ENCODE measurements around the gene PROC. TPM values are rescaled to one million over a fixed set of nuclear protein-coding genes. Genes with fewer than 3 reads are reported as not detected.
"Not testable (repeated sequence)": the region's sequence is repeated elsewhere in the genome, so short reads cannot be mapped to it uniquely, and the experiment has no call there.

Gene PROC
- polyA plus RNA-seq, 3 donors: 1.8 to 5.4 (median 3.2) TPM

DNA sequence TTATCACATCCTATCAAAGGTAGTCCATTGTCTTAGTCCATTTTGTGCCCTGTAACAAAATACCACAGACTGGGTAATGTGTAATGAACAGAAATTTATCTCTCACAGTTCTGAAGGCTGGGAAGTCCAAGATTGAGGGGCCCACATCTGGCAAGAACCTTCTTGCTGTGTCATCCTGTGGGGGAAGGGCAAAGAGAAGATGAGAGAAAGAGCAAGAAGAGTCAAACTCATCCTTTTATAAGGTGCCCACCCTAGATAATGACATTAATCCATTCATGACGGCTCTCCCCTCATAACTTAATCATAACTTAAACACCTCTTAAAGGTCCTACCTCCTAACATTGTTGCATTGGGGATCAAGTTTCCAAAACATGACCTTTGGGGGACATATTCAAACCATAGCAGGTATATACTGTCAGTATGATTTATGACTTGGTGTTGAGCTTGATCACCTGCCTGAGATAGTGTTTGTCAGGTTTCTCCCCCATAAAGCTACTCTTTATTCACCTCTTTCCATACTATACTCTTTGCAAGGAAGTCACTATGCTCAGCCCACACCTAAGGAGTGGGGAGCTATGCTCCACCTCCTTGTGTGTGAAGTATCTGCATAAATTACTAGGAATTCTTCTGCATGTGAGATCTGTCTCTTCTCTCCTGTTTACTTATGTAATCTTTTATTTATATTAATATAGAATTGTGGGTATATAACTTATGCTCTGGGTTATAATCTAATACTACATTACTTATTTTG lies 25.2 kb upstream of the PROC start:
- DNase-seq (ENCODE audit: low read depth in 3 of 3, low spot score in 2 of 3): no peak

DNA sequence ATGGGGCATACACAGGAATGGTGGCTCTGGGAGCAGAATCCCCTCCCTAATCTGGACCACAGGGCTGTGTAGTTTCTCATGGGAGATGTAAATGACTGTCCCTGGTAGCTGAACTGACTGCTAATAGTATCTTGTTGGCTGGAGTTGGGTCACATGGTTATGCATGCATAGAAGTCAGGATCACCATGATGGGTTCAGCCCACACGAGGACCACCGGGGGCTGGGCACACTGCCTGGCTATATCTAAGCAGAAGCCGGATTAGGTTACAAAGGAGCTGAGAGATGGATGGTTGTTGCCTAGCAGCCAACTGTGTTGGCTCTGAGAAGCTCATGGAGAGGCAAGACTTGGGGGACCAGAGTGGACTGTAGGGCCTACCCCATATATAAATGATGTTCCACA lies 23.7 kb upstream of the PROC start:
- DNase-seq (ENCODE audit: low read depth in 3 of 3, low spot score in 2 of 3): no peak

DNA sequence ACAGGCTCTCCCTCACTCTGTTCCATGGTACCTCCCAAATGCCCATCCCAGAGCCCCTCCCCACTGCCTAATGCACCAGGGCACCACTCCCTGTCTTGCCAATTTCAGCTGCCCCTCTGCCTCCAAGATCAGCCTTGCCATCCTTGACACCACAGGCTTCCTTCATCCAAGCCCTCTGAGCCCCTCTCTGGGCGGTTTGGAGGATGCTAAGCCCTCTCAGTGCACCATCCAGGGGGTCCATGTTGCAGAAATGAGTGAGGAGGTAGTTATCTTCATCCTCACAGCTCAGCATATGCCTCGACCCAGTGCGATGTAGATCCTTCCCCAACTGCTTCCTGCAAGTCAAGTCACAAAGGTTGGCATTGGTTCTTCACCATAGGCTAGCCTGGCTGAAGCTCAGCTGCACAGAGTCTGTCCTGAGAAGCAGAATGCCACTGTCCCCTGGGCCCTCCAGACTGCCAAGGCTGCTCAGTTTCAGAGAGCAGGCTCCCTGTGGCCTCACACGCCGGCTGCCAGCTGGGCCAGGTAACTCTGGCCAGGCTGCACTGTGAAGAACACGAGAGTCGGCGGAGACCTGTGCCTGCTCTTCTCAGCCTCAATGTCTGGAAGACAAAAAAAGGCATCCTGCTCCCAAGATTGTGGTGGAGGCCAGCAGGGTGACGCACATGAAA lies 20.5 kb upstream of the PROC start:
- no peak for DNase-seq (ENCODE audit: low read depth in 3 of 3, low spot score in 2 of 3)

DNA sequence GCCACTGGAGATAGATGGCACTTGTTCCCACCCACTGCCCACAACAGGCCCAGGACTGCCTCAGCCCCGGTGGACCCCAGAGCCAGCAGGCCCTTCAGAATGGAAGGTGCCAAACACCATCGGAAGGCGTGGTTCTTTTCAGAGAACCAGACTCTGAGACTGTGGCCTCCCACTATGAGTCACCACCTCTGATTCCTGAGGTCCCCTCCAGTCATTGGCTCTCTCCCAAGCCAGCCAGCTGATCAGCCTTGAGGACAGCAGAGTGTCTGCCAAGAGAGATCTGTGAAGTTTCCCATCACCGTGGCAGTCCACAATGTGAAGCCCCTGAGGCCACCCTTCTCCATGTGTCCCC lies 20.0 kb upstream of the PROC start:
- no peak for DNase-seq (ENCODE audit: low read depth in 3 of 3, low spot score in 2 of 3)

DNA sequence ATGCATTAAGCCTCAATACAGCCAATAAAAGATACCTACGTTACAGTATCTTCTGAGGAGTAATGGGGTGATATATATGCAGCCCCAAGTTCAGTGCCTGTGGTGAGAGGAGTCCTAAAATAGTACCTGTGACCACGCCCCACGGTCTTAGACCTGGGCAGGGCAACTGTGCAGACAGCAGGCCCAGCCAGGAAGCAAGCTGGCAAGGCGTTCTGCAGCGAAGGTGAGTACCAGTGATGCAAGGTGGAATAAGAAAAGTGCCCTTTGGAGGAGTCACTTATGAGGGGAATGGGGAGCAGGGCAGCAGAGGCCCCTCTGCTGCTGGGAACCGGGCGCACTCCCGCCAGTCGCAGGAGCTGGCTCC lies 17.7 kb upstream of the PROC start:
- DNase-seq (ENCODE audit: low read depth in 3 of 3, low spot score in 2 of 3): no peak

DNA sequence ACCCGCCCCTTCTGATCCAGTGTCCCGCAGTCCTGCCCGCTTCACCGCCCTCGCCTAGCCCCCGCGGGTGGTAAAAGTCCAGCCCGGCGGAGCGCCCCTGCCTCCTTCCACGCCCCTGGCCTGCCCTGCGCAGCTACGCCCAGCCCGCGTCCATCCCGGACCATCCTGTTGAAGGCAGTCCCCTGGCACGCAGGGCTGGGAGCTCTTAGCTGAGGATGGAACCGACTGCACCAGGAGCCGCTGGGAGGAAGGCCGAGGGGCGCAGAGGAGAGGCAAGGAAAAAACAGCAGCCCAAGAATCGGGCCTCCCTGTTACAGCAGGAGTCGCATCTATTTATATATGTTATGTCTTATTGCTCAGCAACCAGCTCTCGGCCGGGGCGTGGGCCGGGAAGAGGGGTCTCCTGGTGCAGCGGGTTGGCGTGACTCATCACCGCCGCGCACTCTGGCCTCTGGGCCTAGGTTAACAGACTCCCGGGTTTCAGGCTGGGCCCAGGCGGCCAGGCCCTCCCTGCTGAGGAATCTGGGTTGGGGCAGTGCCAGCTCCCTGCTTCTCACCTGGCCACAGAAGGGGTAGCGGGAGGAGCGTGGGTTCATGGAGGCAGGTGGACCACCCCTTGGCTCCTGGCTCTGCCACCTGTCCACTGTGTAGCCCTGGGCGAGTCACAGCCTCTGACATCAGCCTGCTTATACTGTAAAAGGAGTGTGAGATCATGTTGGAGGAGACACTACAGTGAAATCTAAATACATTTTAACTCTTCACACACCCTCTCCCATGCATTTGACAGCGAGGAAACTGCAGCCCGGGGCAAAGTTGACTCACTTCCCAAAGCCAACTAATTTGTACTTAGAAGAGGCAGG lies 17.1 kb upstream of the PROC start:
- no peak for DNase-seq (ENCODE audit: low read depth in 3 of 3, low spot score in 2 of 3)

DNA sequence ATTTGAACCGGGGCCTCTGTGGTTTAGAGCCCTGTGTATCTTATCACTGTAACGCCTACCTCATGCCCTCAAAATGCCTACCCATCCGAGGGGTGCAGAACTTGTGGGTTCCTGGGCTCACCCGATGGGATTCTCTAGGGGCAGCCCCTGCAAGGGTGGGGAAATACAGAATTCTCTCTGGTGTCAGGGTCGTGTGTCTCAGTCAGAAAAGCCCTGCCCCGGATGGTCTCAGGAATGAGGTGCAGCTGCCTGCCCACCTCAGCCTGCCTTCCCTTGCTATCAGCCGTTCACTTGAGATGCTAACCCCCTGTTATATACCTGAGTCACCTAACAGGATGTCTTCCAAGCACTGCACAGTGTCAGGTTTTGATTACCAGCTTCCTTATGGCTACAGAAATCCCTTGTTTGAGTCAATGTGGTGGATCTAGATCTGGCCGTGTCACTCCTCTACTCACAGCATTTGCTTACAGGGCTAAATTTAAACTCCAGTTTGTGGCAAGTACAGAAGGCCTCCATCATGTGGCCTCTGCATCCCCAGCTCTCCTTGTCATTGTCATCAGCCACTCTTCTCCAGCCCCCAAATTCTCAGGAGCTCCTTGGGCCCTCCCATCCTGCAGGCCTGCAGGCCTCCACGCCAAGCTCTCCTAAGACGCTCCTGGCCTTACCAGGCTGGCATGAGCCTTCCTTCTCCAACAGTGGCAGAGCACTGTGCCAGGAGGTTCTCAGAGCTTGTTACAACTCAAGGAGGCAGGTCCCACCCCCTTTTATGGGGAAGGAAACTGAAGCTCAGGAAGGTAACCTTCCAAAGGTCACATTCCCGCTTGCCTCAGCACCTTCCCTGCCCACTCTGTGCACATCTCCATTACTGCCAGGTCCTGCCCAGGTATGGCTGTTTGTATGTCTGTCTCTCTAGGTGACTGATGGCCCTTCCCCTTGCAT lies 16.2 kb upstream of the PROC start:
- no peak for DNase-seq (ENCODE audit: low read depth in 3 of 3, low spot score in 2 of 3)

DNA sequence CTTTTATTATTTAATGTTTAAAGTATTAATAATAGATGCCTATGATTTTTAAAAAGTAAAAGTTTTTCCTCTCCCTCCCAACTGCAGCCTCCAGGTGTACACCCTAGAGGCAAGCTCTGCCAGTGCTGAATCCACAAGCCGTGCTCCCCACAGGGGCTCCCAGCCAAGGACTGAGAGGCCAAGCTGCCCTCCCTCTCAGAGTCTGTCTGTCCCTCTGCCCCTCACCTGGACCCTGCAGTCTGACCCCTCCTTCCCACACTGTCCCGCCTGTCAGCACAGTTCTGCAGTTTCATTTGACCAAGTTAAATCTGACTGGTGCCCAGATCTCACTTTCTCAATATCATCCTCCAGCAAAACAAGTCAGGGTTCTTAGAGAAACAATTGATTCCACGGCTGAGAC lies 14.8 kb upstream of the PROC start:
- no peak for DNase-seq (ENCODE audit: low read depth in 3 of 3, low spot score in 2 of 3)

DNA sequence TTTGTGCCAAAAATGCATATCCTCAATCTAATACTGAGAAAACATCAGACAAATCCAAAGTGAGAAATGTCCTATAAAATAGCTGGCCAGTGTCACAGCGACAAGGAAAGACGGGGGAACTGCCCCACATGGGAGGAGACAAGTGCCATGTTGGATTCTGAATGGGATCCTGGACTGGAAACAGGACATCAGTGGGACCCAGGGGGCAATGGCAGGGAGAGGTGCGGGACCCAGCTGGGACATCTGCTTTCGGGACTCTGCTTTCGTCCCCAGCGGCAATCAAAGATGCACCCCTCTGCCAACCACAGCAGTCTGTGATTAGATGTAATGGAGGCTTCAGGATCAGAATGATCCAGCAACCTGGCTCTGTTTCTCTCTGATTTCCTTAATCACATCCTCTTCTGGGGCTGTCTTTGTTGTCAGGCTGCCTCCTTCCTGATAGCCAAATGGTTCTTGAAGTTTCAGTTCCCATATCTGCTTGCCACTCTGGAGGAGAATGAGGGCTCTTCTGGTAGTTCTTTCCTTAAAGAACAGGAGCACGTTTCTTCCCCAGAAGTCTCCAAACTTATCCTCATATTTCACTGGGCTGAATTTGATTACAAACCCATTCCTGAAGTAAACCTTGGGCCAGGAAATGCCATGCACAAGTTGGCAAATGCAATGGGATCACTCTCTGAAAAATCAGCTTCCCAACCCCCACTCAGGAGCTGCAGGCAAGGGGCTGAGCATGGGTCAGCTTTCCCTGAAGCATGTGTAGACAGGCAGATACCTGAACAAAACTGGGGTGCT lies 13.6 kb upstream of the PROC start:
- no peak for DNase-seq (ENCODE audit: low read depth in 3 of 3, low spot score in 2 of 3)

DNA sequence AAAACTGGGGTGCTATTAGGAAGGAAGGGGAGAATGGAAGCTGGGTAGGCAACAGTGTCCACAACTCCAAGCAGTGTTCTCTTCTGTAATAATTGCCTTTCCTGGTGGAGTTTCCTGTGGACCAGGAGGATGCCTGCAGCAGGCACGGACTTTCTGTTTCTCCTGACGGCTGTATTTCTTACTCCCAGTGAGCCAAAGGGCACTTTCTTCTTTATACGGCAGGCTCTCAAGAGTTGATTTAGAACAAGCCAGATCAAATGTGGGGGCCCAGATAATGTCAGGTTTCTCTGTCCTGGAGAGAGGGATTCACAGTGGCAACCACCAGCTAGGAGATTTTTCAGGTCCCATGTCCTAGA lies 13.0 kb upstream of the PROC start:
- no peak for DNase-seq (ENCODE audit: low read depth in 3 of 3, low spot score in 2 of 3)

DNA sequence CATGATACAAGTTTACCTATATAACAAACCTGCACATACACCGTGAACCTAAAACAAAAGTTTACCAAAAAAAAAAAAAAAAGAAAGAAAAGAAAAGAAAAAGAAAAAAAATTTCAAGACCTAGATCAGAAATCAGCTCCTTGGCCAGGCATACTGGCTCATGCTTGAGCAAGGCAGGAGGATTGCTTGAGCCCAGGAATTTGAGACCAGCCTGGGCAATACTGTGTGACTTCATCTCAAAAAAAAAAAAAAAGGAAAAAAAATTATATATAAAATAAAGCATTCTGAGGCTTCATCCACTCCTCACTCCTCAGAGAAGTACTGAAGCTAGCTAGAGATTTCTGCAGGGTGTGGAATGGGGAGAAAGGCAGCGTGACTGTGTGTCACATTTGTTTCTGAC lies 11.8 kb upstream of the PROC start:
- no peak for DNase-seq (ENCODE audit: low read depth in 3 of 3, low spot score in 2 of 3)

DNA sequence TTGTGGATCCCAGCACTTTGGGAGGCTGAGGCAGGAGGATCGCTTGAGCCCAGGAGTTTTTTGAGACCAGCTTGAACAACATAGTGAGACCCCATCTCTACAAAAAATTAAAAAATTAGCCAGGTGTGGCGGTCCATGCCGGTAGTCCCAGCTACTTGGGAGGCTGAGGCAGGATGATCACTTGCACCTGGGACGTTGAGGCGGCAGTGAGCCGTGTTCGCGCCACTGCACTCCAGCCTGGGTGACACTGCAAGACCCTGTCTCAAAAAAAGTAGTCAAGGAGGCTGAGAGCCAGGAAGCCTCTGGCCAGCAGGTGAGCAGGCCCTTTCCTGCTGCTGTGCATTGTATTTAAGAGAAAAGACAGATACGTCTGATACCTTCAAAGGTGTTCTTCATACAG lies 11.1 kb upstream of the PROC start:
- DNase-seq (ENCODE audit: low read depth in 3 of 3, low spot score in 2 of 3): no peak

DNA sequence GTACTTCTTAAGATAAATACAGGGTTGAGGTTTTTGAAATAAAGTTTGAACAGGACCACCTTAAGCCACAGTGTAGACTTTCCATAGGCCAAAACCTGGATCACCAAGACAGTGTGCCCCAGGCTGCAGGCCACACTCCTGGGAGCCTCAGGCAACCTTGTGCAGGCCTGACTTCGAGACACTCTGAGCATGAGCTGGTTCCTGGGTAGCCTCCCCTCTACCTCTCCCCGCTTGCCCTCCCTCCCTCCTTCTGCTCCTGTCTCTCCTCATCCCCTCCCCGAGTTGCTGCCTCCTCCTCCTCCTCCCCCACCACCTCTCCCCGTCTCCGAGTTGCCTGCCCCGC lies 10.6 kb upstream of the PROC start:
- DNase-seq (ENCODE audit: low read depth in 3 of 3, low spot score in 2 of 3): no peak

DNA sequence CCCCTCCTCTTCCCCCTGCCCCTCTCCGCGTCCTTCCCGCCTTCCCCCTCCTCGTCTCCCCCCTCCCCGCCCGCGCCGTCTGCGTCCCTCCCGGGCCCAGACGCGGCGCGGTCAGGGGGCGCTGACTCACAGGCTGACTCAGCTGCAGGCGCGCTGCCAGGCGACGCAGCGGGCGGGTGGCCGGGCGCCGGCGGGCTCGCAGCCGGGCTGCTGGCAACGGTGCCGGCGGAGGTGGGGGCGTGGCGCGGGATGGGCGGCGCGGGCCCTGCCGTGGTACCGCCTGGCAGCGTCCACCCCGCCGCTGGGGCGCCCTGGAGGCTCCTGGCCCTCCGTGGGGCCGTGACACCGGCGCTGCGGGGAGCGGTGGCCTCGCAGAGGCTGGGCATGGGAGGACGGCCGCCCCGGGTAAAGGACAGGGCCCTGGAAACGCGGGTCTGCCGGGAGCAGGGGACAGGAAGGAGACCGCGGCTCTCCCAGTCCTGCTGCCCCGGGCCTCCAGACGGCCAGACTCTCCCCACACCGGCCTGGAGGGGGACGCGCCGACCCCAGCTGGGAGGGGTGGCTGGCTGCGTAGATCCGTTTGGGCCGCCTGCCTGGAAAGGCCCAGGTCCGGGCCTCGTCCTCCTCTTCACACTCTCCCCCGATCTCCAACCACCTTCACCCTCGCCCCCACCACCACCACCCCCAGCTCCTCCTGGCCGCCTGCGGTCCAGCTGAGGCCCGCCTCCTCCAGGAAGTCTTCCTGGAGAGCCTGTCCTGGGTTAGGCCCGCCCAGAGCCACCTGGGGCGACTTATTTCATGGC lies 10.0 kb upstream of the PROC start:
- peak in 2 of 3 donors; percentile 71 to 80 for DNase-seq (ENCODE audit: low read depth in 3 of 3, low spot score in 2 of 3)

DNA sequence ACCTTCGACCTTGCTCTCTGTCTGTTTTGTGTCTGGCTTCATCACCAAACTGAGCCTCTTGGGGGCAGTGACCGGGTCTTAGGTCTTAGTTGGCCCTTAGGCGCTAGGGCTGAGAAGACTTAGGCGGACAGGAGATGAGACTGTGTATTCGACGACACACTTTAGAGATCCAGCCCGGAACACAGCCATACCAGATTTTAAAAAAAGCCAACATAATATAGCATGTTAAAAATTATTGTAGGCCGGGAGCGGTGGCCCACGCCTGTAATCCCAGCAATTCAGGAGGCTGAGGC lies 9.5 kb upstream of the PROC start:
- no peak for DNase-seq (ENCODE audit: low read depth in 3 of 3, low spot score in 2 of 3)

DNA sequence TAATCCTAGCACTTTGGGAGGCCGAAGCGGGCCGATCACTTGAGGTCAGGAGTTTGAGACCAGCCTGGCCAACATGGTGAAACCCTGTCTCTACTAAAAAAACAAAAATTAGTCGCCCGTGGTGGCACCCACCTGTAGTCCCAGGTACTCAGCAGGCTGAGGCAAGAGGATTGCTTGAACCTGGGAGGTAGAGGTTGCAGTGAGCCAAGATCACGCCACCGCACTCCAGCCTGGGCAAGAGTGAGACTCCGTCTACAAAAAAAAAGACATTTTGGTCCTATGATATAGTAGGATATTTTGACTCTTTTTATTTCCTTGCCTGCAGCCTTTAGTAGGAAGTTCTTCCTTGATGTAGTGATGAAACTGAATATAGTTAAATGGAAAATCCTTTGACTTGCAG lies 8.5 kb upstream of the PROC start:
- DNase-seq (ENCODE audit: low read depth in 3 of 3, low spot score in 2 of 3): not testable (repeated sequence)

DNA sequence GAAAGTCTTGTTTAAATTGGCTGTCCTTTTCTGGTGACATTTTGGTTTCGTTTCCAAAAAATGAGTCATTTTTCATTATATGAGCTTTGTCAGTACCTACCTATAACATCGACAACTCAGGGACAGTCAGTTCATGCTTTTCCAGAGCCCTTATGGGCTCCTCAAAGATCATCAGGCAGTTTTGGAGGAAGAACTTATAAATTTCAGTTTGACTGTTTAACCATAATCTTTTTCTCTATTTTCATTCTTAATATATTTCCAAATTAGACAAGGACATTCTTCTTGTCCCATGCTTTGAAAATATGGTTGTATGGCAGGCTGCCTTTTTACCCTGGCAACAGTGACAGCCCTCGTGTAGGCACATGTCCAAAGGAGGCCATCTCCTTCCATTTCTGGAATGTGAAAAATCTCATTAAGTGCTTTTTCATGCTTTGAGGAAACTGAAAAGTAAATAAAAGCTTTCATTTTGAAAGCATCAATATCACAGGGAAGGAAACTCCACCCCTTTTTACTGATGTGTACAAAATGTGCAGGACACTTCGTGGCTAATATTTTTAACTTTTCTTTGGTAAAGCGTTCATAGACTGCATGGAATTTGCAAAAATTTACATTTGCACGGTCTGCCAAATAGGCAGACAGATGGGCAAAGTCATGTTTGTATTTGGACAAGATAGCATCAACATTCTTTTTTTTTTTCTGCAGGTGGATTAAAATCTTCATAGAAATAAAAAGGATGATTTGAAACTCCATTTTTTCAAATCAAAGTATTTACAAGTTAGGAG lies 7.2 kb upstream of the PROC start:
- DNase-seq (ENCODE audit: low read depth in 3 of 3, low spot score in 2 of 3): no peak

DNA sequence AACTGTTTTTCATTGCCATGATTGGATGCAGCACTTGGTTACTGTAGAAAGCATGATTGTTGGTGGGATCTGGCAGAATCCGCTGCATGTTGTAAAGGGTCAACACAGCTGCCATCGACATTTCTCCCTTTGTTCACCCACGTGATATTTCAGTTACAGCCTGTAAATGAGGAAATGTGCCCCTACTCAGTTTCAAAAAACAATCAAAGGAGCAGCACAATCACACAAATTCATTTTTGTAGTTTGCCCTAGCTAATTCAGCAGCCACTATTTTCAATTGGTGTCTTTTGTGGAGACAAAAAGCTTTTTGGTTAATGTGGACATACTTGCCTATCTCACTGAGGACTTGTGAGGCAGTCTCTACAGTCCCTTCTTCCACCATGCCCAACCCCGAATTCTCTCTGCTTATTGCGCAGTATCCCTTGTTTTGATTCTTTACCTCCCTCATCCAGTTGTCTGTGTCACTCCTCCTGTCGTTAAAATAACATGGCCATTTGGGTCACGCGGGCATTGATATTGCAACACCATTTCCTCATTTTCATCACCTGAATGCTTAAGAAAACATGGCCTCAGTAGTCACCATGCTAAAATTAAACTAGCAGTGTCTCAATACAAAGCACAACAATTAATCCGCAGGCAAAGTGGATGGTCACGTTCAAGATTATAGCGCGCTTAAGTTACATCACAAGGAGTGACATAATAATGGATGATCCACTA lies 6.4 kb upstream of the PROC start:
- DNase-seq (ENCODE audit: low read depth in 3 of 3, low spot score in 2 of 3): no peak

Measured in right renal cortex interstitium (tissue), 3 donors.